ENCODE results near the gene SYNE3.
A peak's percentile ranks its signal among the peaks of the same experiment; 100 is the strongest.

SYNE3 gene

GRCh38 chr14:95504135-95505029, 12.1 kb downstream of the SYNE3 start:
- peak; percentile 89 for DNase-seq (ENCODE audit: low read depth)

DNA sequence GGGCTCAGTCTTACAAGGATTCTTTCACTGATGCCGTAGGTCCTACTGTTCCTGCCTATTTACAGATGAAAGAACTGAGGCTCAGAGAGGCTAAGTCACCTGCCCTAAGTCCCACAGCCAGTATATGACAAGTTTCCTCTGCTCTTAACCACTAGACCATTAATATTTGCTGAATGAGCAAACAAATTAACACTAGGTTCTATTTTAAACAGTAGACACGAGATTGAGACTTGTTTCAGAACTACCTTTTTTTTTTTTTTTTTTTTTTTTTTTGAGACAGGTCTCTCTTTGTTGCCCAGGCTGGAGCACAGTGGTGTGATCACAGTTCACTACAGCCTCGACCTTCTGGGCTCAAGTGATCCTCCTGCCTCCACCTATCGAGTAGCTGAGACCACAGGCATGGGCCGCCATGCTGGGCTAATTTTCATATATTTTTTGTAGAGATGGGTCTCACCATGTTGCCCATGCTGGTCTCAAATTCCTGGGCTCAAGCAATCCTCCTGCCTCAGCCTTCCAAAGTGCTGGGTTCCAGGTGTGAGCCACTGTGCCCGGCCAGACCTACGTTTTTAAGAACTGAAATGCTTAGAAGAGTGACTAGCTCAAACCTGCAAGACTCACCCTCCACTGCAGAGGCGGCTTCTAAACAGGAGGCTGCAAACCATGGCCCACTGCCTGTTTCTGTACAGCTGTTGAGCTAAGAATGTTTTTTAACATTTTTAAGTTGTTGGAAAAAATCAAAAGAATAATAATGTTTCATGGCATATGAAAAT, 12.9 kb downstream of the SYNE3 start:
- no peak for DNase-seq (ENCODE audit: low read depth)

DNA sequence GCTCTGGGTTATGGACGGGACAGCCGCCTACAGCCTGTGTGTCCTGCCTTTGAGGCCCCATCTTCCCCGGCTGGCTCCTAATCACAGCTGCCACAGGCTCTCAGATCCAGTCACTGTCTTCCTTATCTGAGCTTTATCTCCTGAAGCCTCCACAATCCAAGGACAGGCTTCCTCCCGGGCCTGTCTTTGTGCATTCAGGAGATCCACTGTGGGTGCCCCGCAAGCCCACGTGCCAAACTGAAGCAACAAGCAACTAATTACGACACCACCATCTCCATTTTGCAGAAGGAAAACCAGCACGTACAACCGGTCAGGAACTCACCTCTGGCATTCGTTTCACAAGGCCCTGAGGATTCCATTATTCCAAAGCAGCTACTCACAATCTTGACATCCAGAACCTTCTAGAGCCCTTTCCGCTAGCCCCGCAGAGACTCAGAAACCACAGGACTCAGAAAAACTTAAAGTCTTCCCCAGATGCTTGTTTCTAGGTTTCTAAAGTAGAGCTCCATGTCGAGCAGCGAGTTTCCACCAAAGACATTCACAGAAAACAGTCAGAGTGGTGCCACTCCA, 14.0 kb downstream of the SYNE3 start:
- DNase-seq (ENCODE audit: low read depth), result no peak

DNA sequence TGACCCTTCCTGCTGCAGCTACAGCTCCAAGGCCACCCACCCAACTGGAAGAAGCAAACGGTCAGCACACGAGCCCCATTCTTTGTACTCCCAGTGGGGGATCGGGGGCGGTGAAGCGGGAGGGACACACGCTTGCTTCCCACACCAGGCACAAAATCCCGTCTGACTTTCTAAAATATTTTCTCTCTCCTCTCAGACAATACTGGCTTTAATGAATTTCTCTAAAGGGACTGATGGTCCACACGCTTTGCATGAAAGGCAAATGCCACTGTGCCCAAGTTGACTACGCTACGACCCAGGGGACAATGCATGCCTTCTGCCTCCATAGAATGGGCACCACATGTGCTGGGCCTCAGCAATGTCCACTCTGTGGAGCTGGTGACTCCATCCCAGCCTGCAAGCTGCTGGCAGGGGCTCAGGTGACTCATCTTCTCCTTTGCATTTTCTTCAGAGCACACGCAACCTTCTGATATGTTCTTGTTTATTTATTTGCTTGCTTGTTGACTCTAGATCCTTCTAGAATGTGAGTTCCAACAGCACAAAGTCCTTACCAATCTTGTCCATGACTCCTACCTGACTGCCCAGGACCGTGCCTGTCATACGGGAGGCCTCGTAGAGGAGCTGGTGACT, 15.6 kb downstream of the SYNE3 start:
- peak; percentile 89 for DNase-seq (ENCODE audit: low read depth)

GRCh38 chr14:95500201-95500681, 16.2 kb downstream of the SYNE3 start:
- DNase-seq (ENCODE audit: low read depth), result no peak

- DNase-seq (ENCODE audit: low read depth), result no peak
These were observed 17.1 kb downstream of the SYNE3 start for GRCh38 chr14:95499354-95499750.

DNA sequence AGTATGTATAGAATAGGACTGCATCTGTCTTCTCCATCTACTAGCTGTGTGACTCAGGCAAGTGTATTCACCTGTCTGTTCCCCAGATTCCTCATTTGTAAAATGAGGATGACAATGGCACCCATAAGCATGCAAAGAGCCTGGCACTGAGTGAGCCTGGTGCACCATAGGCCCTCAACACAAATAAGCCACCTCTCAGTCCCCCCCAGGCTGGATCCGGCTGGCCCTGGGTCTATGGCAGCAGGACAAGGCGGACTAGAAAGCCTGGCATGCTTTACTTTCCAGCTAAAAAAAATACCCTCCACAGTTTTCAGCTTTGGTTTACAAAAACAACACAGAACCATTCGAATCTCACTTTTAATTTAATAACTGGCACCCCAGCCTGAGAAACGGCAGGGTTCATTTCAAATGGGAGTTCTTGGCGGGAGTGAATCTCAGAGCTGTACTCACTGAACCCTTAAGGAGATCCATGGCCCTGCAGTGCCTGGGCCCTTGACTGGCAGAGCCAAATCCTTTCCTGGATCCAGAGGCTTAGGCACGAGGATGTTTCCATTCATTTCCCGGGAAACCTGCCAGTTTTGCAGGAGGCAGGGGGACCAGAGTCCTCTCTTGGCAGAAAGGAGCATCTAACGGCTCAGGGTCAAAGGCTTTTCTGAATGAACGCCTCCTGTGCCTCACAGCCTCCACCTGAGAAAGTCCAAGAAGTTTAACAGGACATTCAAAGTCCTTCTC, 17.7 kb downstream of the SYNE3 start:
- DNase-seq (ENCODE audit: low read depth), result peak; percentile 57

DNA sequence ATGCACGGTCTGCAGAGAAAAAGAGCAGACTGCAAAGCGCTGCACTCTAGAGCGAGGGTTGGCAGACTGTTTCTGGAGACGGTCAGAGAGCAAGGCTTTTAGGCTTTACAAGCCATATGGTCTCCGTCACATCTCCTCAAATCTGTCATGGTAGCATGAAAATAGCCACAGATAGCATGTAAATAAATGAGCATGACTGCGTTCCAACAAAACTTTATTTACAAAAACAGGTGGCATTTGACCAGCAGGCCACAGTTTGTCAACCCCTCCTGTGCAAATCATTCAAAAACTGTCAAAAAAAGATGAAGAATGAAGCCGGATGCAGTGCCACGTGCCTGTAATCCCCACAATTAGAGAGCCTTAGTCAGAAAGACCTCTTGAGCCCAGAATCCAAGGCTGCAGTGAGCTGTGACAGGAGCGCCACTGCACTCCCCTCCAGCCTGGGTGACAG, 18.9 kb downstream of the SYNE3 start:
- no peak for DNase-seq (ENCODE audit: low read depth)

- peak; percentile 61 for DNase-seq (ENCODE audit: low read depth)
These were observed 19.7 kb downstream of the SYNE3 start for GRCh38 chr14:95496690-95497259.

DNA sequence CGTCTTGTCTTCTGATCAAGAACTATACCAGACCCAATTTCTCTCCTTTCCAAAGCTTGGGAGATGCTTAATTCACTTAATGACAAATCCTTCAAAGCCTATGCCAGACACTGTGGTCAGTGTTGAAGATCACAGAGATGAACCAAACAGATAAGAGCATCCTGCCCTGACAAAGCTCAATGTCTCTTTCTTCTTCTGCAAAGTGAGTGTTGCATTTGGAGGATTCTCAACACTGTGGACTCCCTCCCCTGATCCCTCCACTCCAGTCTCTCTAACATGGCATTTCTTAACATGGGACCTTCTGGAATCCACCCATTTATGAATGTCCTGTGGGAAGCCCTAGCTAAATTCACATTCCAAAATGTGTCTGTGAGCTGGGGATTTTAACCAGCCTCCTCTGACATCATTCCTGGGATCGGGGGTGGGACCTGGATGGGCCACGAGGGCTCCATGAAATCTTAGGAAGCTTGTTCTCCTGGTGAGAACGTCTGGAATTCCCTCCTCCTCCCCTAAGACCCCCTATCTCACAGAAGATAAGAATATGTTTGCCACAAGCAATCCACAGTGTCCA, 20.3 kb downstream of the SYNE3 start:
- no peak for DNase-seq (ENCODE audit: low read depth)

GRCh38 chr14:95495538-95496025, 20.9 kb downstream of the SYNE3 start:
- no peak for DNase-seq (ENCODE audit: low read depth)

DNA sequence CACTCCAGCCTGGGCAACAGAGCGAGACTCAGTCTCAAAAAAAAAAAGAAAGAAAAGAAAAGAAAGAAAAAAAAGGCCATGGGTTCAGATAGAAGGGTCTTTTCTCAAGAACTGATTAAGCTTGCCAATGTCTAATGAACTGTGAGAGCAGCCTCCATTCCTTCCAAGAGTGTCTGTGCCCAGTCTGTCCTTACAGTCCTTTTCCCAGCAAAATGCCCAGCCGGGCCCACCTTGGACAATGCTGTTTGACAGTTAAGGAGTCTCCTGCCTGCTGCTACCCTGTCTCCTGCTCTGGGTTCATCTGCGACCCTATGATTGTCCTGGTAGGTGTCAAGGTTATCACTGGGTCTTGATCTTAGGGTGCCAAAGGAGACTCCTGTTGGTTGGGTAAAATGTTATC, 21.4 kb downstream of the SYNE3 start:
- DNase-seq (ENCODE audit: low read depth), result no peak

GRCh38 chr14:95494456-95494855, 22.0 kb downstream of the SYNE3 start:
- DNase-seq (ENCODE audit: low read depth), result no peak

- no peak for DNase-seq (ENCODE audit: low read depth)
These were observed 22.5 kb downstream of the SYNE3 start for GRCh38 chr14:95493976-95494375.

DNA sequence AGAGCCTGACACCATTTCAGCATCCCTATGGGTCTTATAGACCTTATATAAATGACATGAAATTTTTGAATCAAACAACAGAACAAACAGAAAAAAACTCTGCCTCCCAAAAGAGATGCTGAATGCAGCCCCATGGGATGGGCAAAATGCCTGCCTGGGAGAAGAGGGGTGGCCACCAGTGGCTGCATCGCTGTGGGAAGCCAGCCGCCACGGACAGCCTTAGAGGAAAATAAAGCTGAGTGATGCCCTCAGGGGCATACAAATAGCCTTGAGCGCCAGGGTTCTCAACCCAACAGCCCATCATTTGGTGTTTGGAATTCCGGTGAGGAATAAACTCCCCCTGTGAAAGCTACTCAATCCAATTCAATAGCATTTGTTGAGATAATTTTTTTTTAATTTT, 22.9 kb downstream of the SYNE3 start:
- no peak for DNase-seq (ENCODE audit: low read depth)

DNA sequence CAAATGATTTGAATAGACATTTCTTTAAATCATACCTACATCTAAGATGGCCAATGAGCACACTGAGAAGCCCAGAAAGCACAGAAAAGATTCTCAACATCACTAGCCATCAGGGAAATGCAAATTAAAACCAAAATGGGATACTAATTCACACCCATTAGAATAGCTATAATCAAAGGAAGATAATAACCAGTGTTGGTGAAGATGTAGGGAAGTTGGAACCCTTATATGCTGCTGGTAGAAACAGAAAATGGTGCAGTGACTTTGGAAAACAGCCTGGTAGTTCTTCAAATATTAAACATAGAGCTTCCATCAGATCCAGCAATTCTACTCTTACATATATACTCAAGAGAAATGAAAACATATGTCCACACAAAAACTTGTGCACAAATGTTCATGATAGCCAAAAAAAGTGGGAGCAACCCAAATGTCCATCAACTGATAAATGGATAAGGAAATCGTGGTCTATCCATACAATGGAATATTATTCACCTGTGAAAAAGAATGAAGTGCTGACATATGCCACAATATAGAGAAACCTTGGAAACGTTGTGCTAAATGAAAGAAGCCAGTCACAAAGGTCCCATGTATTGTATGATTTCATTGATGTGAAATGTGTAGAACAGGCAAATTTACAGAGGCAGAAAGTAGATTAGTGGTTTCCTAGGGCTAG, 24.4 kb downstream of the SYNE3 start:
- DNase-seq (ENCODE audit: low read depth), result no peak

- DNase-seq (ENCODE audit: low read depth), result peak; percentile 29
These were observed 25.6 kb downstream of the SYNE3 start for GRCh38 chr14:95490727-95491451.

DNA sequence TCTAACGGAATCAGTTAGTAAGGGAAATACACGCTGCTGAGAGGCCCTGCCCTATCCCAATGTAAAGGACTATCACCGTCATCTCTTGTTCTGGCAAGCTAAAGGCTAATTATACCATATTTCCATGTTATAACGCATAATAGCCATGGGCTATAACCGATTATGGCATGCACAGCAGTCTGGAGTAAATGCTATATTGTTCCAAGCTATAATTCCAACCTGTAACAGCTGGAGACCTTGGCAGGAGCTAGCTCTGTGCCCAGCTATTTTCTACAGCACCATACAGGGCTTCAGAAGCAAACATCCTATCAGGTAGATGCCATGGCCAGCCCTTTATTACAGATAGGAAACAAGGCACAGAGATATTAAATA, 26.3 kb downstream of the SYNE3 start:
- DNase-seq (ENCODE audit: low read depth), result no peak
